Measurements from ENCODE around the gene MAOB. TPM values are rescaled to one million over a fixed set of nuclear protein-coding genes. Genes with fewer than 3 reads are reported as not detected.

MAOB gene
- polyA plus RNA-seq, 3 donors = not detected

- Histone ChIP-seq H3K36me3 (replicated peaks in 1 of 2; ENCODE audit: control insufficient read depth in 1 of 2, insufficient read depth in 2 of 2, low read length in 2 of 2) (no peaks in the 10 kb centered on the region), H4K20me1 (ENCODE audit: insufficient read depth, low read length) (no peaks in the 10 kb centered on the region), H3K9me3 (replicated peaks in 1 of 2; ENCODE audit: control insufficient read depth in 1 of 2, insufficient read depth in 1 of 2, low read length in 2 of 2) (no peaks in the 10 kb centered on the region), H2AFZ (ENCODE audit: insufficient read depth, low read depth, low read length, poor library complexity, severe bottlenecking) (no peak overlapping the region), H3K4me3 (replicated peaks in 1 of 3; ENCODE audit: low read depth in 2 of 3, low read length in 3 of 3) (no peak overlapping the region), H3K27me3 (ENCODE audit: control insufficient read depth in 2 of 2, insufficient read depth in 2 of 2, low read length in 2 of 2) (peaks cover 0 to 4% of the 10 kb centered on the region in 2 donors), H3K9ac (ENCODE audit: insufficient read depth, low read length, poor library complexity, severe bottlenecking) (no peak overlapping the region), H3K79me2 (ENCODE audit: insufficient read depth, low read length) (no peaks in the 10 kb centered on the region), H3K27ac (ENCODE audit: low read depth in 1 of 2, low read length in 2 of 2) (no peak overlapping the region), H3K4me1 (ENCODE audit: control insufficient read depth in 1 of 2, insufficient read depth in 2 of 2, low read length in 2 of 2) (no peaks in the 10 kb centered on the region), H3K4me2 (replicated peaks; ENCODE audit: extremely low read depth, low read length, poor library complexity, severe bottlenecking) (no peak overlapping the region)
- TF ChIP-seq CTCF (IDR thresholded peaks at IDR 0.05) = no peak
- Mint-ChIP-seq H3K36me3 (no peaks in the 10 kb centered on the region), H3K27me3 (ENCODE audit: low read depth in 3 of 3) (peaks cover 0 to 4% (median 0%) of the 10 kb centered on the region in 3 donors), H3K4me1 (peaks cover 16% of the 10 kb centered on the region), H3K9me3 (peaks cover 0 to 4% (median 0%) of the 10 kb centered on the region in 7 donors), H3K4me3 (no peak overlapping the region), H3K27ac (no peak overlapping the region)
- WGBS (ENCODE audit: insufficient coverage) = no CpG with 5 or more reads among the region's 1 CpG
- intact Hi-C loops (cut with micrococcal nuclease) = no loop called here
- no peak for DNase-seq
Observed at GRCh38 chrX:43862434-43862833, 19.8 kb downstream of the MAOB start.

- Mint-ChIP-seq H3K27me3 (ENCODE audit: low read depth in 3 of 3) (peaks cover 0 to 4% (median 0%) of the 10 kb centered on the region in 3 donors), H3K9me3 (peaks cover 0 to 3% (median 0%) of the 10 kb centered on the region in 7 donors), H3K4me1 (peaks cover 16% of the 10 kb centered on the region), H3K27ac (no peak overlapping the region), H3K4me3 (no peak overlapping the region), H3K36me3 (no peaks in the 10 kb centered on the region)
- no peaks in the 10 kb centered on the region for H3K4me1 ChIP-seq (ENCODE audit: control insufficient read depth in 1 of 2, insufficient read depth in 2 of 2, low read length in 2 of 2)
- WGBS (ENCODE audit: insufficient coverage) = no CpG with 5 or more reads among the region's 4 CpGs
- peaks cover 0 to 4% of the 10 kb centered on the region in 2 donors for H3K27me3 ChIP-seq (ENCODE audit: control insufficient read depth in 2 of 2, insufficient read depth in 2 of 2, low read length in 2 of 2)
- H3K36me3 ChIP-seq (replicated peaks in 1 of 2; ENCODE audit: control insufficient read depth in 1 of 2, insufficient read depth in 2 of 2, low read length in 2 of 2) = no peaks in the 10 kb centered on the region
- H2AFZ ChIP-seq (ENCODE audit: insufficient read depth, low read depth, low read length, poor library complexity, severe bottlenecking) = no peak overlapping the region
- no peaks in the 10 kb centered on the region for H4K20me1 ChIP-seq (ENCODE audit: insufficient read depth, low read length)
- H3K4me3 ChIP-seq (replicated peaks in 1 of 3; ENCODE audit: low read depth in 2 of 3, low read length in 3 of 3) = no peak overlapping the region
- H3K79me2 ChIP-seq (ENCODE audit: insufficient read depth, low read length) = no peaks in the 10 kb centered on the region
- H3K4me2 ChIP-seq (replicated peaks; ENCODE audit: extremely low read depth, low read length, poor library complexity, severe bottlenecking) = no peak overlapping the region
- no peak overlapping the region for H3K27ac ChIP-seq (ENCODE audit: low read depth in 1 of 2, low read length in 2 of 2)
- no peak overlapping the region for H3K9ac ChIP-seq (ENCODE audit: insufficient read depth, low read length, poor library complexity, severe bottlenecking)
- no peaks in the 10 kb centered on the region for H3K9me3 ChIP-seq (replicated peaks in 1 of 2; ENCODE audit: control insufficient read depth in 1 of 2, insufficient read depth in 1 of 2, low read length in 2 of 2)
- intact Hi-C loops (cut with micrococcal nuclease) = no loop called here
- DNase-seq = no peak
- TF ChIP-seq CTCF (IDR thresholded peaks at IDR 0.05) = no peak
Observed at GRCh38 chrX:43861750-43862149, 20.5 kb downstream of the MAOB start.

All from CD14-positive monocyte (primary cell).